Peyer's patch (tissue), 4 donors: ENCODE data around the gene NMNAT1.

Source experiments
- CTCF ChIP-seq, 6 experiments: fragments of 450-650 bp in 4 of 6; fragments of 200-600 bp in 2 of 6; sonication (generic) in 1 of 6; IDR thresholded peaks; one replicate each; pipeline ENCODE4 v1.5.1; 2017 to 2019; ENCODE audit warnings: antibody characterized with exemption in 6 of 6, mild to moderate bottlenecking in 3 of 6, moderate library complexity in 1 of 6
- POLR2A ChIP-seq, 2 donors: fragments of 450-650 bp; IDR thresholded peaks; one replicate each; pipeline ENCODE4 v1.5.1; 2017; ENCODE audit warnings: antibody characterized with exemption in 2 of 2, mild to moderate bottlenecking in 2 of 2, moderate library complexity in 2 of 2

DNA sequence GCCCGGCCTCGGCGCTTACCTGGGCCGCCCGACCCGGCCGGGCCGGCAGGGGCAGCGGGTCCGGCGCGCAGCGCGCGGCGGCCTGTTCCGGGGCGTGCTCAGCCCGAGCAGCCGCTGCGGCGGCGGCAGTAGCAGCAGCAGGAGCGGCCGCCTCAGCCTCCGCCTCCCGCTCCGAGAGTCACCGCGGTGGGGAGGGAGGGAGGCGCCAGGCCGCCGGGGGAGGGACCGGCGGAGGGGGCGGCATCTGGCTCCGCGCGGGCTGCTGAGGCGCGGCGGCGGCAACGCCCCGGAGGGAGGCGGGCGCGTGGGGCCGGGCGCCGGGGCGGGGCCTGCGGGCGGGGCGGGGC, 33.2 kb upstream of the NMNAT1 start, which contains the start of gene CTNNBIP1:
- no peak for TF ChIP-seq CTCF (IDR thresholded peaks at IDR 0.05)
- peak in 1 of 2 donors; percentile 76 for TF ChIP-seq POLR2A (IDR thresholded peaks at IDR 0.05)
